Transverse colon (tissue), 4 donors: ENCODE measurements around the gene PNKP. TPM values are rescaled to one million over a fixed set of nuclear protein-coding genes. Genes with fewer than 3 reads are reported as not detected.

Source experiments
- DNase-seq: peaks from one replicate; pipeline ENCODE4 v3.0.0-alpha.2; 2019
- H3K27ac ChIP-seq, 4 donors: fragments of 200-600 bp; sonication (generic); 2 replicates each; pipeline ENCODE4 v1.5.1; 2016 to 2018; ENCODE audit warnings: inconsistent platforms in 4 of 4
- H3K27me3 ChIP-seq: fragments of 200-600 bp; sonication (generic); 2 replicates; pipeline ENCODE4 v1.5.1; 2017; ENCODE audit warnings: inconsistent platforms
- H3K36me3 ChIP-seq, 4 donors: fragments of 200-600 bp; sonication (generic); 2 replicates each; pipeline ENCODE4 v1.5.1; 2017 to 2019; ENCODE audit warnings: inconsistent platforms in 4 of 4
- H3K4me1 ChIP-seq, 4 donors: fragments of 200-600 bp; sonication (generic); 2 replicates each; pipeline ENCODE4 v1.5.1; 2017 to 2020; ENCODE audit warnings: inconsistent platforms in 4 of 4
- H3K4me3 ChIP-seq, 4 donors: fragments of 200-600 bp; sonication (generic); 1 replicate in 1 of 4; 2 replicates in 3 of 4; pipeline versions ENCODE4 v1.5.1 to v1.6.1; 2017 to 2019; ENCODE audit warnings: inconsistent platforms in 4 of 4
- H3K9me3 ChIP-seq, 2 donors: fragments of 200-600 bp; sonication (generic); 2 replicates each; pipeline ENCODE4 v1.5.1; 2017 to 2019; ENCODE audit warnings: inconsistent platforms in 2 of 2
- CTCF ChIP-seq, 5 experiments: fragments of 200-600 bp in 3 of 5; fragments of 450-650 bp in 2 of 5; sonication (generic) in 3 of 5; IDR thresholded peaks; 1 replicate in 2 of 5; 2 replicates in 3 of 5; pipeline ENCODE4 v1.5.1; 2016 to 2017; ENCODE audit warnings: antibody characterized with exemption in 5 of 5, inconsistent platforms in 3 of 5, mild to moderate bottlenecking in 2 of 5, moderate library complexity in 1 of 5
- EP300 ChIP-seq: sonication (generic); formaldehyde crosslinking; IDR thresholded peaks from one replicate; pipeline ENCODE4 v1.6.1; 2017; ENCODE audit warnings: antibody characterized with exemption, low read depth
- POLR2A ChIP-seq: fragments of 450-650 bp; IDR thresholded peaks from one replicate; pipeline ENCODE4 v1.6.1; 2016; ENCODE audit warnings: antibody characterized with exemption, mild to moderate bottlenecking, moderate library complexity
- POLR2AphosphoS5 ChIP-seq, 3 donors: sonication (generic); formaldehyde crosslinking; IDR thresholded peaks; one replicate each; pipeline ENCODE4 v1.6.1; 2016; ENCODE audit warnings: antibody characterized with exemption in 3 of 3
- WGBS, 2 donors: methylation state at CpG; one replicate each; pipeline ENCODE4 v1.1.5; 2018; ENCODE audit warnings: low coverage in 1 of 2; 5-methylcytosine and 5-hydroxymethylcytosine counted together
- in situ Hi-C, 4 donors: fragments of 200-750 bp; cut with MboI; loops; one replicate each; pipeline versions ENCODE4 v1.15.0 to v1.15.1; 2017; ENCODE audit warnings: low sequenced_read_pairs in 3 of 4, low pct_ligation_motif_present in 1 of 4, low pct_unique_long_range_greater_than_20kb in 1 of 4
- intact Hi-C: fragments of 100-400 bp; cut with DNase I; formaldehyde crosslinking; loops from one replicate; pipeline ENCODE4 v1.15.1; 2023; ENCODE audit warnings: low total_unique reads
- total RNA-seq, 4 donors: library from RNA; depleted of rRNA; stranded (reverse); fragments of >200 nt; gene quantifications; one replicate each; pipeline ENCODE4 v1.1.0, GENCODE V29; 2016

The PNKP gene
- total RNA-seq, 4 donors from 2014 or later: 60.8 to 128 (median 99.6) TPM

GRCh38 chr19:49859682-49860335 lies 7.6 kb downstream of the PNKP start:
- Histone ChIP-seq H3K4me3 (no peak overlapping the region), H3K27me3 (no peaks in the 10 kb centered on the region), H3K27ac (peak overlapping the region in 1 of 4 donors; percentile 50), H3K4me1 (peaks cover 0 to 13% (median 11%) of the 10 kb centered on the region in 4 donors), H3K36me3 (peaks cover 0 to 11% (median 2%) of the 10 kb centered on the region in 4 donors), H3K9me3 (no peaks in the 10 kb centered on the region)
- in situ Hi-C loops: loop anchor here in 1 of 4 donors (10.0 to 25.0 kb wide), 2 partner anchors 45 to 373 kb away; partner anchors contain the start of genes FUZ, MED25, RPL13A and RPS11
- intact Hi-C loops: no loop called here
- DNase-seq: no peak
- WGBS, 2 donors: 84 to 100% methylated on average over 1 to 22 of the region's 22 CpGs
- no peak for TF ChIP-seq POLR2A
- no peak for TF ChIP-seq EP300

DNA sequence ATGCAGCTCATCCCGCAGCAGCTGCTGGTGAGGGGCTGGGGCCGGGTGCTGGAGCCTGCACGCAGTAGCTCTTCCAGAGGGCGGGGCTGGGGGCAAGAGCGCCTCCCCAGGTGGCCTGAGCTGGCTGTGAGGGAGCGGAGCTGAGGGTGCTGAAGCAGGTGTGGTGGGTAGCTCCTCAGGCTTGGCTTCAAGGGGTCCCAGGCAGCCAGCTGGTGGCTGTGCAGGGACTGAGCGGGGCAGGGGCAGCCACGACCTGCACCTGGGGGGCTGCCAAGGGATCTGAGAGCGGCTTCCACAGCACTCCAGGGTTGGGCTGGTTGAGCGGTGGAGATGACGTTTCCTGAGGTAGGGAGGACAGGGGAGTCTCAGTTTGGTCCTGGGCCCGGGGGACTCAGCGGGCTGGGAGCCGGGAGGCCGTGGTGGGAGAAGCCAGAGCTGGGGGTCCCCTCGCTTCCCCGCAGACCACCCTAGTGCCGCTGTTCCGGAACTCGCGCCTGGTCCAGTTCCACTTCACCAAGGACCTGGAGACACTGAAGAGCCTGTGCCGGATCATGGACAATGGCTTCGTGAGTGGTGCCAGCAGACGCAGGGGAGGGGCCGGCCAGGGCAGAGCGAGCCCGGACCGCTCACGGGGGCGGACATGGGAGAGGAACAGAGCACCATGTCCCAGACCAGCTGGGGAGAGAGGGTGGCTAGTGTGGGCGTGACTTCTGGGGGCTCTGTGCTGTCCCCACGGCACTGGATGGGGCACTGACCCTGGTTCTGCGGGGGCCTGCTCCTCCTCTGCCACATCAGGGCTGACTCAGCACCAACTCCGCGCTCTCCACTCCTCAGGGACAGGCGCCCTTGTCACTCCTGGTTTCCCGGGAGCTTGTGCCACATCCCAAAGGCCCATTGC lies 9.0 kb downstream of the PNKP start:
- Histone ChIP-seq H3K27ac (no peak overlapping the region), H3K27me3 (no peaks in the 10 kb centered on the region), H3K4me1 (peaks cover 7 to 19% (median 11%) of the 10 kb centered on the region in 4 donors), H3K4me3 (no peak overlapping the region), H3K9me3 (no peaks in the 10 kb centered on the region), H3K36me3 (peaks cover 0 to 11% (median 2%) of the 10 kb centered on the region in 4 donors)
- intact Hi-C loops: no loop called here
- in situ Hi-C loops: loop anchor here in 1 of 4 donors (25.0 kb wide), 1 partner anchor 371 kb away; the partner anchor contains the start of genes RPL13A and RPS11
- DNase-seq: no peak
- 90% methylated on average over 37 of the region's 37 CpGs; no CpG with 5 or more reads in 1 of the 2 donors for WGBS, 2 donors
- TF ChIP-seq CTCF (IDR thresholded peaks at IDR 0.05) (no peak), EP300 (no peak), POLR2A (no peak), POLR2AphosphoS5 (IDR thresholded peaks at IDR 0.05) (no peak)

GRCh38 chr19:49857838-49858087 lies 9.6 kb downstream of the PNKP start:
- intact Hi-C loops: no loop called here
- Histone ChIP-seq H3K9me3 (no peaks in the 10 kb centered on the region), H3K4me3 (no peak overlapping the region), H3K27me3 (no peaks in the 10 kb centered on the region), H3K36me3 (peaks cover 0 to 11% (median 2%) of the 10 kb centered on the region in 4 donors), H3K4me1 (peaks cover 9 to 20% (median 15%) of the 10 kb centered on the region in 4 donors), H3K27ac (no peak overlapping the region)
- no peak for DNase-seq
- in situ Hi-C loops: loop anchor here in 1 of 4 donors (25.0 kb wide), 1 partner anchor 370 kb away; the partner anchor contains the start of genes RPL13A and RPS11
- TF ChIP-seq POLR2A (no peak), EP300 (no peak), POLR2AphosphoS5 (IDR thresholded peaks at IDR 0.05) (no peak), CTCF (IDR thresholded peaks at IDR 0.05) (no peak)
- WGBS, 2 donors: 67% methylated on average over 4 of the region's 5 CpGs; no CpG with 5 or more reads in 1 of the 2 donors

DNA sequence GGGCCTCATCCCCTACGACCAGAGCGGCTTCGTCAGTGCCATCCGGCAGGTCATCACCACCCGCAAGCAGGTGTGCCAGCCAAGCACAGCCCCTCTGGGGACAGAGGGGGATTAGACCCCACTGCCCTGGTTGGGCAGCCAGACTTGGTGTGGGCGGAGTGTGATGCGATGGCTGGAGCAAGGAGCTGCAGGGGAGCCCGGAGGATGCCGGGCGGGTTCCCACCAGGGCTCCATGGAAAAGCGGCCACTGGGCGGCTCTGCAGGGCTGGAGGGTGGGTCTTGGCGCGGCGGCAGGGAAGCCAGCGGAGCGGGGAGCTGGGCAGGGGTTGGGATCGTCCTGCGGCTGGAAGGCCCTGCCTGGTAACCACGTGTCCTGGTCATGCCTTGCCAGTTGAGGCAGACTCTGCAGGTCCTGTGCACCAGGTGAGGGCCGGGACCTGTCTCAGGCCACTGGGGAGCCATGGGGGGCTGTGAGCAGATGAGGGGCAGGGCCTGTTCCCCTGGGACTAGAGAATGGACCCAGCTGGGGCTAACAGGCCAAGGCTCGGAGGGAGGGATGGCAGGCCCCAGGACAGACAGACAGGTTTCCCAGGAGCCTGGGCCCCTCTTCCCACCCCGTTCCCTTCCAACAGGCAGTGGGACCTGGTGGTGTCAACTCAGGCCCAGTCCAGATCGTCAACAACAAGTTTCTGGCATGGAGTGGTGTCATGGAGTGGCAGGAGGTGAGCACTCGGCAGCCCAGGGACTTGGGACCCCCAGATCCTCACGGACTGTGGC lies 10.1 kb downstream of the PNKP start:
- Histone ChIP-seq H3K4me1 (peaks cover 14 to 25% (median 20%) of the 10 kb centered on the region in 4 donors), H3K9me3 (no peaks in the 10 kb centered on the region), H3K36me3 (peaks cover 0 to 11% (median 2%) of the 10 kb centered on the region in 4 donors), H3K4me3 (no peak overlapping the region), H3K27me3 (no peaks in the 10 kb centered on the region), H3K27ac (no peak overlapping the region)
- in situ Hi-C loops: loop anchor here in 1 of 4 donors (25.0 kb wide), 1 partner anchor 370 kb away; the partner anchor contains the start of genes RPL13A and RPS11
- intact Hi-C loops: no loop called here
- 94% methylated on average over 26 of the region's 26 CpGs; no CpG with 5 or more reads in 1 of the 2 donors for whole genome bisulfite sequencing, 2 donors
- DNase-seq: no peak
- TF ChIP-seq POLR2AphosphoS5 (IDR thresholded peaks at IDR 0.05) (peak in 1 of 3 donors; percentile 2), EP300 (no peak)
